Measurements from ENCODE around the gene CRYBB2.
"Not testable (repeated sequence)": the region's sequence is repeated elsewhere in the genome, so short reads cannot be mapped to it uniquely, and the experiment has no call there.

CRYBB2 gene, protein sequence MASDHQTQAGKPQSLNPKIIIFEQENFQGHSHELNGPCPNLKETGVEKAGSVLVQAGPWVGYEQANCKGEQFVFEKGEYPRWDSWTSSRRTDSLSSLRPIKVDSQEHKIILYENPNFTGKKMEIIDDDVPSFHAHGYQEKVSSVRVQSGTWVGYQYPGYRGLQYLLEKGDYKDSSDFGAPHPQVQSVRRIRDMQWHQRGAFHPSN

DNA sequence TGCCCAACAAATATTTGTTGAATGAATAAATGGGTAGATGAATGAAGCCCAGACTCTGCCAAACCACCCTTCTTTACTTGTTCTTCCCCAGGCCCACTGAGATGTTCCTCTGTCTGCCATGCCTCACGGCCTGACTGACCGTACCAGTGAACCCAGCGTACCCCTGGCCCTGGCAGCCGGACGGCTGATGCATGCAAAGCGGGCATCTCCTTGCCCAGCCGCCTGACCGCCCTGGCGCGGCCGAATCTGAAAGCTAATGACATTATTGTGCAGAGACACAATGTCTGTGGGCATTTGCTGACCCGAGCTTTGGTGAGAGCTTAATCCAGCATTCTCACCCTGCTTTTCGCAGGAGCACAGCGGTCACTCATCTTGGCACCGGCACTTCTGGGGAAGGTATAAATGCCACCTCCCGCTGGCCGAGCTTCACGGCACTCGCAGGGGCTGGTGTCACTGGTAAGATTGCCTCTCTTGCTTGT, at the start of gene CRYBB2:
TSS of gene CRYBB2 (plus strand) at position 429 of the 479 bp plus-strand sequence. CDS start 1,791 bp downstream, outside the sequence.
- DNase-seq (ENCODE audit: low read depth in 3 of 3) = no peak

DNA sequence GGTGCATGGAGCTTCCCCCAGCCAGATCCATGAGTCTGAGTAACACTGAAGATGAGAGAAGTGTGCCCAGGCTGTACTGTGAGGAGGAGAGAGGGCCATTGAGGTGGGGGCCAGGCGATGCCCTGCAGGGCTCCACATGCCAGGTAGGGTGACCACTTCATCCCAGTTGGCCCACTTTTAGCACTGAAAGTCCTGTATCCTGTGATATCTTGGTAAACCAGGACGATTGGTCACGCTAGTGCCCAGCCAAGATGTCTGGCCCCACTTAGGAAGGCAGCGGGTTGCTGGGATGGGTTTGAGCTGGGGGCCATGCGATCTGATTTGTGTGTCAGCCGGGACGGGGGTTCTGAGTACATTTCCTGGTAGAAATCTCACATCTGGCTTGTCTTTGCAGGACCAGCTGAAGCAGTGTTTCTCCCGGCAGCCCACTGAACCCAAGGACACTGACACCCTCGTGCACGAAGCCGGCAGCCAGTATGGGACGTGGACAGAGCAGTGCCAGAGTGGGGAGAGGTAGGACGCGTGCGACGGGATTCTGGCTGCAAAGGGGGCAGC, 48.9 kb upstream of the CRYBB2 start:
- DNase-seq (ENCODE audit: low read depth in 3 of 3) = no peak

DNA sequence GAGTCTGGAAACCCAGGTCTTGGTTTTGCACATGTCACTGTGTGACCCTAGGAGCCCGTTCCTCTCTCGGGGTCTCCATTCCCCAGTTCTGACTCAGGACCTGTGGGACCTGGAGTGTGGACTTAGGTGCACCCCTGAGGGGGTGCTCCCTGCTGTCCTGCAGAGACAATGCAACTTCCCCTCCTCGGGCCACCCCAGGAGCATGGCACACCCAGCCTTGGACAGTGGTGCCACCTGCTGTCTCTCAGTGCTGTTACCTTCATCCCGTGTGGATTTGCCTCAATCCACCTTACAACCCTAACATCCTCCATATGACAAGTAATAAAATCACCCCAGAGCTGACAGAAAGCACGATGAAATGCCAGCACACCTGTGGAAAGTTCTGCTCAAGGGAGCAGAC, 47.3 kb upstream of the CRYBB2 start:
- DNase-seq (ENCODE audit: low read depth in 3 of 3) = peak in 2 of 3 experiments; percentile 3 to 4

DNA sequence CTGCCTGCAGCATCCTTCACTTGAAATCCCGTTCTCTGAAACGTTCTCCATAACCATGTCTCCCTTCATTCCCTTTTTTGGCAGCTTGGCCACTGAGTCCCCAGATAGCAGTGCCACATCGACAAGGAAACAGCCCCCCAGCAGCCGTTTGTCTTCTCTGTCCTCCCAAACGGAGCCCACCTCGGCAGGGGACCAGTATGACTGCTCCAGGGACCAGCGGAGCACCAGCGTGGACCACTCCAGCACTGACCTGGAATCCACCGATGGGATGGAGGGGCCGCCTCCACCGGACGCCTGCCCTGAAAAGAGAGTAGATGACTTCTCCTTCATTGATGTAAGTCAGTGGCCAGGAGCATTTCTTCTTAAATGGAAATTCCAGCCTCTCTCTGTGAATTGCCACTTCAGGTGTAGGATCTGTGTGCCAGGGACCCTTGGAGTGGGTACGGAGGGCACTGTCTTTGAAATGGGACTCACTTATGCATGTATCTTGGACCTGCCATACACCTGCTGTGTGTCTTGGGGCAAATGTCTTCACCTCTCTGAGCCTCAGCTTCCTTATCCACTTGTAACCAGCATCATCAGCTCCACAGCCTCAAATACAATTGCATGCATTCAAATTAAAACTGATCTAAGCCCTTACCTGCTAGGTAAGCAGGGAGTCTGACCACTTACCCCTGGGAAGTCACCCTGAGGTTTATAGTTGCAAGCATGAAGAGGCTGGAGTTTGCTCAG, 45.1 kb upstream of the CRYBB2 start:
- DNase-seq (ENCODE audit: low read depth in 3 of 3) = no peak

DNA sequence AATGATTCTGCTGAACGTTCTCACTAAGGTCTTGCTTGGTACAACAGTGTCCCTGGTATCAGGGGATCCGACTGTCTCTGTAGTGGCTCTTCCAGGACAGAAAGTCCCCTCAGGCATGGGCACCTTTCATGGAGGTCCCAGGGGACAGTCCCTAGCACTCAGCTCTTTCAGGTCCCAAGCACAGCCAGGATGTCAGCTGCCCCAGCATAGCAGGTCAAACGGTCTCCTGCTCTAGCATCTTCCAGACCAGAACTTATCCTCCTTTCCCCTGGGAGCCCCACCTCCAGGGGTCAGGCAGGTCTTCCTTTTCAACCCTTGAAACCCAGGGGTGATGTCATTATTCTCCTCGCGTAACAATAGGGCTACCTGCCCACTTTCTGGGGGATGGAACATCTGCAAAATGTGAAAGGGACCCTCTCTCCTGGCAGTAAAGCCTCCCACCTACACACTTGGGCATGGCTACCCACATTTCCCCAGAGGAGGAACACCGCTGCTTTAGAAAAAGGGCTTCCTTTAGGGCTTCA, 44.5 kb upstream of the CRYBB2 start:
- no peak for DNase-seq (ENCODE audit: low read depth in 3 of 3)

DNA sequence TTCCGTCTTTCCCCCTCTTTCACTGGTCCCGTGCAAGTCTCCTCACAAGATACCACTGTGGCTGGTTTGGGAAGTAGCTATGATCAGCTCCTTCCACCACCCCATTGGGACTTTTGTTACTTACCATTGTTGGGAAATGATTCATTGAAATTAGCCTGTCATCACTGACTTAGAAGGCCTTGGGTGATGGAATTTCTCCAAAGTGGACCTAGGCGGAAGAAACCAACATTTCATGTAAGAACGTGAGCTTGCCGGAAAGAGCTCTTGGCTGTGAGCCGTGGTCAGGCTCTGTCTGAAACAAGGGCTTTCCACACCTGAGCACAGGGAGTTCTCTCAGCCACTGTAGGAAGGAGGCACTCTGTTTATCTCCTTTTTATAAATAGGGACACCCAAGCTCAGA, 43.3 kb upstream of the CRYBB2 start:
- DNase-seq (ENCODE audit: low read depth in 3 of 3) = no peak

DNA sequence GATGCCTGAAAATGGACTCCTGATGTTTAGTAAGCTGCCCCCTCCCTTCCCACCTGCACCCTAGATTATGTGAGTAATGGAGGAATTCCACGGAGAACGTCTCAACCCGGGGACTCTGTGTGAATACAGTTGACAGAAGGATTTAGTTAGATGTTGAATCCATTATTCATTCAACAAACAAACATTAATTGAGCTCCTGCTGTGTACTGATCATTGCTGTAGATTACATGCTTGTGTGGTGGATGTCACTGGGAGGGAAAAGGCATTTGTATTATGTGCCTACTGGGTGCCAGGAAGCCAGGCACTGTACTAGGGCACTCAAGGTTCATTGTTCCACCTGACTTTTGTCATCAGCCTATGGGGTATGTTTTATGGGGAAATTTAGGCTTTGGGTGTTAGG, 42.6 kb upstream of the CRYBB2 start:
- DNase-seq (ENCODE audit: low read depth in 3 of 3) = no peak

DNA sequence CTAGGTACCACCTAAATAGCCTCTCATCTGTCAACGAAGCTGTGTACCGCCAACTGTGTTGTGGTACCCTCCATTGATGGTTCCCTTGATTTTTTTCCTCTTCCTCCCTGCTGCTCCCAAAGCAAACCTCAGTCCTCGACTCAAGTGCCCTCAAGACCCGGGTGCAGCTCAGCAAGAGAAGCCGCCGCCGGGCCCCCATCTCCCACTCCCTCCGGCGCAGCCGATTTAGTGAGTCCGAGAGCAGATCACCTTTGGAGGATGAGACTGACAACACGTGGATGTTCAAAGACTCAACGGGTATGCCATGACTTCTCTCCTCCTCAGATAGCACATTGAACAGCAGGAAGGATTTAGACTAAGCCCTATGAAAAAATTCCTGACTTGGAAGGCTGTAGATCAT, 42.2 kb upstream of the CRYBB2 start:
- DNase-seq (ENCODE audit: low read depth in 3 of 3) = no peak

DNA sequence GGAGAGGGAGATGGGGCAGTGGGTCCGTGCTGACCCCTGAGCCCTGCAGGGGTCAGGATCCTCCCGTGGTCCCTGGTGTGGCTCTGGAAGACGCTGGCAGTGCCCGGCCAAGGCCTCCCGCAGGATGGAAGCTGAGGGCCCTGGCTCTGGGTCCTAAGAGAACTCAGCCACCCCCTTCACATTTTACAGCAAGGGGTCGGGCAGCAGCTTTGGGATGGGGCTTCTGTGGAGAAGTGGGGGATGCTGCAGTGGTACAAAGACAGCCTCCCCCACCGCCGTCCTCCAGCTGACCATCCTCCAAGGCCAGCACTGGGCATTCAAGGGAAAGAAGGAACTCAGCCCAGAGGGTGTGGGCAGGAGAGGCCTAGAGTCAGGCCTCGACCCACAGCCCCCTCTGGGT, 41.5 kb upstream of the CRYBB2 start:
- no peak for DNase-seq (ENCODE audit: low read depth in 3 of 3)

DNA sequence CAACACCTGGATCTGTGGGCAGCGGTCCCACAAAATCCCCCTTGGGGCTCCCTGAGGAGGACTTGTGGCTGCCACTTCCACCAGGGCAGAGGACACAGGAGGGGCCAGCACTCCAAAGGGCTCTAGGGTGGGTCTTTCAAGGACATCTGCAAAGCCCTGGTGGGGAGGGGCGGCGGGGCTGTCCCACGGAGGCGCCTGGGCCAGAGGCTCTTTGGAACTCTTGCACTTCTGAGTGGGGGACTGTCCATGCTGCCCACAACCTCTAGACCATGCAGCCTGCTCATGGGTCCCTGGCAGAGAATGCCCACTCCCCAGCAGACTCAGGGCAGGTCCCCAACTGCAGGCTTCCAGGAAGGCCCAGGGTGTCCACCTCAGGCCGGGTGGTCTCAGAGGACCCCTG, 41.1 kb upstream of the CRYBB2 start:
- not testable (repeated sequence) for DNase-seq (ENCODE audit: low read depth in 3 of 3)

DNA sequence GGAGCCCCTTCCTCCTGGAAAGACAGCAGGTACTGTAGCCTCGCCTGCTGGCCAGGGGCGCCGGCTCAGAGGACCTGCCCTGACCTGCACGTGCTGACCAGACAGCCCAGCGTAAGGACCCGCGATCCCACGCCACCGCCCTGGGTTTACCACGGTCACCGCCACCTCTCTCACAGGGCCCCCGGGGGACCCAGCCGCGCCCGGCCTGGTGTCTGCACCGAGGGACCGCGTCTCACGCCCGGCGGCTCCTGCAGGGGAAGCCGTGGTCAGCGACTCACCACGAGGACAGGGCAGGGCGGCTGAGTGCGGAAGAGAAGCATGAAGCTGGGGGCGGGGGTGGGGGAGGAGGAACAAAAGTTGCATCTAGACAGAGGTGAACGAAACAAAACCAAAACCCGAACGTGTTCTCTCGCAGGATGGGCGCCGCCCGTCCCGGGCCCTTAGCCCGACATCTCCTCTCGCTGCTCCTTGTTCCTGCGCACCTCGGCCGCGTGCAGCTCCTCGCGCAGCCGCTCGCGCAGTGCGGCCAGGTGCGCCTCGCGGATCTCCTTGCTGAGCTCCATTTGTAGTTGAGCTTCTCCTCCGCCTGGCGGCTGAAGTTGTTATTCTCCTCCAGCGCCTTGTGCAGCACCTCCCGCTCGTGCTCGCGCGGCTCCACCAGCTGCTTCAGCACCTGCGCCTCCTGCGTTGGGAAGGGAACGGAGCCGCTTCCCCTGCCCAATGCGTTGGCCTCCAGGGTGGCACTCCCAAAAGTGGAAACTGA, 40.4 kb upstream of the CRYBB2 start:
- DNase-seq (ENCODE audit: low read depth in 3 of 3) = not testable (repeated sequence)

DNA sequence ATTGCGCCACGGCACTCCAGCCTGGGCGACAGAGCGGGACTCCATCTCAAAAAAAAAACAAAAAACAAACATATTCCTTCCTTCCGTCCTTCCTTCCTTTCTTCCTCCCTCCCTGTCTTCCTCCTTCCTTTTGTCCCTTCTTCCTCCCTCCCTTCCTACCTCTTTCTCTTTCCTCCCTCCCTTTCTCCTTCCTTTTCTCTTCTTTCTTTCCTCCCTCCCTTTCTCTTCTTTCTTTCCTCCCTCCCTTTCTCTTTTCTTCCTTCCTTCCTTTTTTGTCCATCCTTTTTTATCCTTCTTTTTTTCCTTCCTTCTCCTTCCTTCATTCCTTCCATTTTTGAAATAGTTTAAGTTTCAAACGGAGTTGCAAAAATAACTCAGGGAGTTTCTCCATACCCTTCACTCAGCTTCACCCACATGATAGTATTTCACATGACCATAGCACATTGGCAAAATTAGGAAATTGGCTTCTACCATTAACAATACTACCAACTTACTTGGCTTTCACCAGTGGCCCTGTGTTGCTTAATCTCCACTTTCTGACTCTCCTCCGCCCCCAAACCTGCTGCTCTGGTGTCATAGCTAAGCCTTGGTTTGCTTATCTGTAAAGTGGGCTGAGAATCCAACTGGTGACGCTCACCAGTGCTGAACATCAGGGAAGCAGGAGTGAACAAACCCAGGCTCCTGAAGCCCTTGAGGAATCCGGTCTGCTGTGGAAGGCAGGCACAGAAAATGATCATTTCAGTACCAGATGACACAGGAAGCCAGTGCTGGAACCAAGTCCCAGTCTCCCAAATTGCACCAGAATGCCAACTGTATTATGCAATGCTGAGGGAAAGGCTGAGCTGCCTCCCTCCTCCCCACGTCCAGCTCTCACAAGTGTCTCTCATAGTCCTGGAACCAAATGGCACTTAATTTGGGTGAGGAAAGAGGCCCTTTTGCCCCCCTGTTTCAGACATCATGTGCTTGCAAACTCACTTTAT, 37.0 kb upstream of the CRYBB2 start:
- DNase-seq (ENCODE audit: low read depth in 3 of 3) = no peak

DNA sequence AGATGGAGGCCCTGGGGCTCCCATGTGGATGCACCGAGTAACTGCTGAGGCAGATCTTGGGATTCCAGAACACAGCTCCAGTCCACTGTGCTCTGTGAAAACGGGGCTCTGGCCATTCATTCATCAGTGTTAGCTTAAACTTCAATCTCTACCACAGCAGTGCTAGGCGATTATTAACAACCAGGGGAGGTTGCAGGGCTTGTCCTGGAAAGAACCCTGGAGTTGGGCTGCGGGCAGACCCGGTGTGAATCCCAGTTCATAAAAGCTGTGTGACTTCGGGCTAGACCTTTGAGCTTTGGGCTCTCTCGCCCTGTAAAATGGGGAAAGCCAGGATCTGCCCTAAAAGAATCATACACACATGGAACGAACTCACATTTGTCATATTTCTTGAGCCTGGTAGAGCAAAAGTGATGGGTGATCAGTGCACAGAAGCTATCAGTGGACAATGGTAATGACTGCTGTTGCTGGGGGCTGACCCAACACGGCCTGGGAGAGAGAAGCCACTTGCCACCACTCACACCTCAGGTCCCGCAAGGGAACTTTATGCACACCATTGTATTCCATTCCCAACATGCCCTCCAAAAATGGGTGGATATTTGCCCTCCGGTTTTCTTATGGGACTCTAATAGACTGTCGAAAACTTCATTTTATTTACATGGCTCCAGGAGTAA, 35.4 kb upstream of the CRYBB2 start:
- DNase-seq (ENCODE audit: low read depth in 3 of 3) = no peak

DNA sequence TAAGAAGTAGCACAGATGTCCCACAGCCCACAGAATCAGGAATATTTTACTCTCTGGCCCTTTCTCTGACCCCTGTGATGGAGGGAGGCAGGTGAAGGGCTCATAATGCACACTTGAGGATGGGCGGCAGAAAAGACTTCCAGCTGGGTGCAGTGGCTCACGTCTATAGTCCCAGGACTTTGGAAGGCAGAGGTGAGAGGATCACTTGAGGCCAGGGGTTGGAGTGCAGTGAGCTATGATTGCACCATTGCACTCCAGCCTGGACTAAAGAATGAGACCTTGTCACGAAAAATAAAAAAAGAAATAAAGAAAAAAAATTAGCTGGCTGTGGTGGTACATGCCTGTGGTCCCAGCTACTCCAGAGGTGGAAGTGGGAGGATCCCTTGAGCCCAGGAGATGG, 33.3 kb upstream of the CRYBB2 start:
- DNase-seq (ENCODE audit: low read depth in 3 of 3) = no peak

DNA sequence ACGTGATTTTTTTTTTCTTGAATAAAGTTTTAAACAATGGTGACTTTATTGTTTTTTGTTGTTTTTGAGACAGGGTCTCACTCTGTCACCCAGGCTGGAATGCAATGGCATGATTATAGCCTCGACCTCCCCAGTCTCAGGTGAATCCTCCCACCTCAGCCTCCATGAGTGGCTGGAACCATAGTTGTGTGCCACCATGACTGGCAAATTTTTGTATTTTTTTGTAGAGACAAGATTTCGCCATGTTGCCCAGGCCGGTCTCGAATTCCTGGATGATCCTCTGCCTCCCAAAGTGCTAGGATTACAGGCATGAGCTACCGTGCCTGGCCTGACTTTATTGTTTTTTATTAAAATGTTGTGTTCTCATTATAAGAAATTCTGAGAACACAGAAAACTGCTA, 32.0 kb upstream of the CRYBB2 start:
- DNase-seq (ENCODE audit: low read depth in 3 of 3) = no peak

DNA sequence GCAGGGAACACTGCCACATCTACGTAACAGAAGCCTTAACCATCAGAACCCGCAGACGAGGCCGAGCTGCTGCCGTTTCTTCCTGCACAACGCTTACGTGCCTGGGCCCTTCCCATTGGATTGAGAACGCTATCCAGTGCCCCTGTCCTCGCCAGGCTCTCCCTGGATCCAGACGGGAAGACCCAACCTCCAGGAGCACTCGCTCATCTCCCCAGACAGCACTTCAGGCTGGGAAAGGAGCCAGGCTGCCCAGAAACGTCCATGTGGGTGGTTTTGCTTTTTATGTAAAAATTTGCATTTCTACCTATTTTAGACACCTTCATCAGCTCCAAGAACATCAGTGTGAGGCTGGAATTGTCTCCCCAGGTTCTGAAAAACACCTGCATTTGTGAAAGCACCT, 27.0 kb upstream of the CRYBB2 start:
- DNase-seq (ENCODE audit: low read depth in 3 of 3) = no peak

DNA sequence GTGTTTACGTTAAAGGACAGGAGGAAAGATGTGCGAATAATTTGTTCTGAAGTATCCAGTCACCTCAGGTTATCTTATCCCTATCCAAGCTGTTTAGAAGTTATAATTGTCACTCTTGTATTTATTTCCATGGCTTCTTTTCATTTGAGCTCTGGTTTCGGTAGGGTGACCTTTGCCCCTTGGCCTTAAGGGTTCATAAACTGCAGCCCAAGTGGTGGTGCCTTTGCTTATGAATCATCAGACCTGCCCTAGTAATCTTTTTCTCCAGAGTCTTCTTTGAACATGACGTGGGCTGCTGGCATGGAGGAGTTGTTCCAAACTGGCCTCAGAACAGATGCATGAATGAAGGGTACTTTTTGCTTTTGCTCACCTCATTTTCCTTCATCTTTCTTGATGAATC, 26.3 kb upstream of the CRYBB2 start:
- no peak for DNase-seq (ENCODE audit: low read depth in 3 of 3)

DNA sequence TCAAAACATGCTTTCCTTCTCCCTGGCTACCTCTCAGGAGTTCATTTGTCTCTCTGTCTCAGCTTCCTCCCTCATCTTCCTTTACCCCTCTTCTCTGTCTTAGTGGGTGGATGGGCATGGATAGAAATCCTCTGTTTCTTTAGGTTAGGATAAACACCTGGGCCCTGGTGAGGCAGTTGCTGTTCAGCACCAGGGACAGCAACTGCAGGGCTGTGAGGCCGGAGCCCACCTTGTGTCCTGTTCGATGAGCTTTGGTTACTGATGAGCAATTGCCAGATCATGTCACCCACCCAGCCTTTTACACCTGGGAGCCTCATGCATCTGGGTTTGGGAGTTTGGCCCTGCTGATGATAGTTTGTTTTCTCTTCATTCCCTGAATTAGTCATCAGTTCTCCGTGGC, 25.9 kb upstream of the CRYBB2 start:
- DNase-seq (ENCODE audit: low read depth in 3 of 3) = no peak

DNA sequence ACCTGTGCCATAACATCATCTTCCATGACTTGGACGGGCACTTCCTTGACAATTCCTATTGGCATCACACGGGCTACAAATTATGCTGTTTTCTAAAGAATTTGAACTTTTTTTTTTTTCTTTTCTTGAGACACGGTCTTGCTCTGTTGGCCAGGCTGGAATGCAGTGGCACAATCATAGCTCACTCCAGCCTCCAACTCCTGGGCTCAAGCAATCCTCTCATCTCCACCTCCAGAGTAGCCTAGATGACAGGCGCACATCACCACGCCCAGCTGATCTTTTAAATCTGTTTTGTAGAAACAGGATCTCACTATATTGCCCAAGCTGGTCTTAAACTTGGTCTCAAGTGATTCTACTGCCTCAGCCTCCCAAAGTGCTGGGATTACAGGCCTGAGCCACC, 23.1 kb upstream of the CRYBB2 start:
- DNase-seq (ENCODE audit: low read depth in 3 of 3) = no peak

DNA sequence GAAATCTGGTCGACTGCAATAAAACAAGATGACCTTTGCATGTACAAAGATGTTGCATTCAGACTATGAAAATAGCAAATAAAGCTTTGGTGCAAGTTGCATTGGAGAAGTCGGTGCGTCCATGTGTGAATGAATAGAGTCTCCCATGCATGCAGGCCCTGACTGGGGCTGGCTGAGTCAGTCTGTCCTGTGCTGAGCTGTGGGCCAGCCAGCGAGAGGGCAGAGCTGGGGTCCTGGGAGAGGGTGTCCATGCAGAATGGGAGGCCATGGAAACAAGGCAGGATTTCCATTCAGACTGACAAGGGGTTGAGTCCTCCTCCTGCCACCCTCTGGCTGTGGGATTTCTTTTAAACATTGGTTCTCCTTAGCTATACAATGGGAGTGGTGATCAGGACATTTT, 22.1 kb upstream of the CRYBB2 start:
- no peak for DNase-seq (ENCODE audit: low read depth in 3 of 3)
